Colonic mucosa (tissue), 4 donors: ENCODE measurements around the gene TMEM86B. TPM values are rescaled to one million over a fixed set of nuclear protein-coding genes. Genes with fewer than 3 reads are reported as not detected.

ENCODE experiments used
- DNase-seq: peaks from one replicate; pipeline ENCODE4 v3.0.0-alpha.2; 2020
- H3K27ac ChIP-seq: fragments of 200-600 bp; one replicate; pipeline ENCODE4 v1.8.0; 2021
- H3K27me3 ChIP-seq: fragments of 200-600 bp; one replicate; pipeline ENCODE4 v1.8.0; 2021
- H3K36me3 ChIP-seq: fragments of 200-600 bp; one replicate; pipeline ENCODE4 v1.8.0; 2021
- H3K4me1 ChIP-seq: fragments of 200-600 bp; one replicate; pipeline ENCODE4 v1.8.0; 2021; ENCODE audit warnings: mild to moderate bottlenecking
- H3K4me3 ChIP-seq: fragments of 200-600 bp; one replicate; pipeline ENCODE4 v1.8.0; 2021
- H3K9ac ChIP-seq, 2 donors: one replicate each; pipeline ENCODE4 v1.7.0; 2013; ENCODE audit warnings: control low read depth in 2 of 2, low read depth in 2 of 2, low read length in 2 of 2
- H3K9me3 ChIP-seq: fragments of 200-600 bp; one replicate; pipeline ENCODE4 v1.8.0; 2021
- CTCF ChIP-seq: fragments of 200-600 bp; IDR thresholded peaks from one replicate; pipeline ENCODE4 v1.8.0; 2022; ENCODE audit warnings: antibody characterized with exemption, mild to moderate bottlenecking
- intact Hi-C: fragments of 100-400 bp; cut with DNase I; formaldehyde crosslinking; loops from one replicate; pipeline ENCODE4 v1.14.1; 2022
- microRNA-seq: library from miRNA; unstranded; fragments of <30 nt; microRNA quantifications from one replicate; pipeline ENCODE4, GENCODE V29; 2019
- total RNA-seq, 2 donors: library from RNA; stranded (reverse); fragmentation: NEBNext Ultra II Directional in 1 of 2; extraction: Animal tissue kit (Norgen Biotek cat#: 25700) in 1 of 2; gene quantifications; one replicate each; pipeline ENCODE4 v1.2.1, GENCODE V29; 2021
- donor health status: healthy.
- donor health status: DM: no; HTN: no; CAD: no.
- donor health status: DM: no; HTN: no; CAD: no.

Gene TMEM86B
- total RNA-seq, 2 donors from 2014 or later, result 2.1 to 5.3 TPM

GRCh38 chr19:55178781-55179599 is 49.6 kb downstream of the TMEM86B start:
- intact Hi-C loops, result no loop called here
- H3K9ac ChIP-seq, result no peak overlapping the region
- peaks cover 8% of the 10 kb centered on the region for H3K4me1 ChIP-seq
- H3K27ac ChIP-seq, result no peak overlapping the region
- no peaks in the 10 kb centered on the region for H3K36me3 ChIP-seq
- H3K27me3 ChIP-seq, result peaks cover 29% of the 10 kb centered on the region
- H3K4me3 ChIP-seq, result peak overlapping the region; percentile 15
- no peak for TF ChIP-seq CTCF
- no peaks in the 10 kb centered on the region for H3K9me3 ChIP-seq
- DNase-seq, result peak; percentile 64

Small RNA genes lying within 50 kb of the gene (microRNA-seq; reads per million reads assigned to microRNA genes)
- not detected for gene MIR6802
- gene MIR6803, result 5.0 reads per million
- not detected for gene MIR6804

Other genes starting within 250 kb of the TMEM86B start
- 1 to 10 TPM in 1 of 2 donors, under 1 TPM in 1; 0.32 to 1.1 TPM for gene GP6, start 190.5 kb downstream of the TMEM86B start, total RNA-seq
- 10 to 100 TPM; 39.5 to 93.0 TPM for gene RDH13, start 165.6 kb downstream of the TMEM86B start, total RNA-seq
- 10 to 100 TPM; 27.5 to 83.9 TPM for gene EPS8L1, start 152.9 kb downstream of the TMEM86B start, total RNA-seq
- 100 to 1,000 TPM in 1 of 2 donors, 10 to 100 TPM in 1; 82.6 to 112 TPM for gene PPP1R12C, start 111.1 kb downstream of the TMEM86B start, total RNA-seq
- 1 to 10 TPM in 1 of 2 donors, under 1 TPM in 1; 0.69 to 2.1 TPM for gene TNNT1, start 79.6 kb downstream of the TMEM86B start, total RNA-seq
- 1 to 10 TPM in 1 of 2 donors, under 1 TPM in 1; 0.64 to 1.2 TPM for gene TNNI3, start 71.0 kb downstream of the TMEM86B start, total RNA-seq
- 1 to 10 TPM; 1.6 to 2.4 TPM for gene DNAAF3, start 62.1 kb downstream of the TMEM86B start, total RNA-seq
- gene SYT5, start 48.5 kb downstream of the TMEM86B start, total RNA-seq, result 1 to 10 TPM in 1 of 2 donors, under 1 TPM in 1; 0.67 to 3.2 TPM
- gene PTPRH, start 19.3 kb downstream of the TMEM86B start, total RNA-seq, result 100 to 1,000 TPM in 1 of 2 donors, 10 to 100 TPM in 1; 76.3 to 131 TPM
- 10 to 100 TPM; 65.1 to 97.2 TPM for gene PPP6R1, start 30.3 kb upstream of the TMEM86B start, total RNA-seq
- gene HSPBP1, start 51.3 kb upstream of the TMEM86B start, total RNA-seq, result 10 to 100 TPM; 29.0 to 82.3 TPM
- 1 to 10 TPM in 1 of 2 donors, under 1 TPM in 1; 0.59 to 2.3 TPM for gene BRSK1, start 55.2 kb upstream of the TMEM86B start, total RNA-seq
- gene TMEM150B, start 96.6 kb upstream of the TMEM86B start, total RNA-seq, result 10 to 100 TPM in 1 of 2 donors, 1 to 10 TPM in 1; 9.7 to 47.2 TPM
- 10 to 100 TPM; 14.9 to 24.9 TPM for gene KMT5C, start 111.1 kb upstream of the TMEM86B start, total RNA-seq
- gene COX6B2, start 126.0 kb upstream of the TMEM86B start, total RNA-seq, result 10 to 100 TPM; 12.9 to 15.2 TPM
- not detected for gene GARIN5B, start 134.5 kb upstream of the TMEM86B start, total RNA-seq
- gene IL11, start 141.7 kb upstream of the TMEM86B start, total RNA-seq, result under 1 TPM in 1 of 2 donors, not detected in 1; 0.64 TPM
- not detected for gene TMEM190, start 148.1 kb upstream of the TMEM86B start, total RNA-seq
- 10 to 100 TPM; 78.1 to 85.9 TPM for gene TMEM238, start 155.5 kb upstream of the TMEM86B start, total RNA-seq
- 1,000 to 10,000 TPM; 1,447 to 1,819 TPM for gene RPL28, start 157.2 kb upstream of the TMEM86B start, total RNA-seq
- gene UBE2S, start 179.0 kb upstream of the TMEM86B start, total RNA-seq, result 100 to 1,000 TPM in 1 of 2 donors, 10 to 100 TPM in 1; 43.8 to 147 TPM
- gene SHISA7, start 214.5 kb upstream of the TMEM86B start, total RNA-seq, result not detected
- 100 to 1,000 TPM in 1 of 2 donors, 10 to 100 TPM in 1; 89.8 to 132 TPM for gene ISOC2, start 232.9 kb upstream of the TMEM86B start, total RNA-seq
- not detected for gene C19orf85, start 236.0 kb upstream of the TMEM86B start, total RNA-seq
- 1 to 10 TPM; 8.6 to 8.9 TPM for gene ZNF628, start 247.9 kb upstream of the TMEM86B start, total RNA-seq